ENCODE results near the gene SEMA3F.

DNA sequence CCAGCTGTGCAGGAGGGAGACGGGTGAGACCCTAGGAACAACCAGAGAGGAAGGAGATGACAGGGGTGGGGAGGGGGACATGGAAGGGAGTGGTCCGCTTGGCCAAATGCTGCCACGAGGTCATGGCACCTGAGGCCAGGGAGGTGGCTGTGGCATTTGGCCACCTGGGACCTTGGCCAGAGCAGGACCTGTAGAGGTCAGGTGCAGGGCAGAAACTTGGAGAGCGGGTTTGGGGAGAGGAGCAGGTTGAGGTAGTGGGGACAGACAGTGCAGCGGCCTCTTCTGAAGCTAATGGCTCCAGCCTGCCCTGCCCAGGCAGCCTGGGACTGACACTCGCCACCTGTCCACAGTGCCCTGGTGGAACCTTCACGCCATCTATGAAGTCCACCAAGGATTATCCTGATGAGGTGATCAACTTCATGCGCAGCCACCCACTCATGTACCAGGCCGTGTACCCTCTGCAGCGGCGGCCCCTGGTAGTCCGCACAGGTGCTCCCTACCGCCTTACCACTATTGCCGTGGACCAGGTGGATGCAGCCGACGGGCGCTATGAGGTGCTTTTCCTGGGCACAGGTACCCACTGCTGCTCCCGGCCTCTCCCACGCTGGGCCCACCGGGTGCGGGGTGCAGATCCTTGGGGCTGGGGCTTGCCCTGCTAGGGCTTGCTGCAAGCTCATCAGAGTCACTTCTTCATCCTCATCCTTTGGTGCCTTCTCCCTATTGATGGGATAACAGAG, 29.3 kb downstream of the SEMA3F start:
- TF ChIP-seq, protein P1, sequence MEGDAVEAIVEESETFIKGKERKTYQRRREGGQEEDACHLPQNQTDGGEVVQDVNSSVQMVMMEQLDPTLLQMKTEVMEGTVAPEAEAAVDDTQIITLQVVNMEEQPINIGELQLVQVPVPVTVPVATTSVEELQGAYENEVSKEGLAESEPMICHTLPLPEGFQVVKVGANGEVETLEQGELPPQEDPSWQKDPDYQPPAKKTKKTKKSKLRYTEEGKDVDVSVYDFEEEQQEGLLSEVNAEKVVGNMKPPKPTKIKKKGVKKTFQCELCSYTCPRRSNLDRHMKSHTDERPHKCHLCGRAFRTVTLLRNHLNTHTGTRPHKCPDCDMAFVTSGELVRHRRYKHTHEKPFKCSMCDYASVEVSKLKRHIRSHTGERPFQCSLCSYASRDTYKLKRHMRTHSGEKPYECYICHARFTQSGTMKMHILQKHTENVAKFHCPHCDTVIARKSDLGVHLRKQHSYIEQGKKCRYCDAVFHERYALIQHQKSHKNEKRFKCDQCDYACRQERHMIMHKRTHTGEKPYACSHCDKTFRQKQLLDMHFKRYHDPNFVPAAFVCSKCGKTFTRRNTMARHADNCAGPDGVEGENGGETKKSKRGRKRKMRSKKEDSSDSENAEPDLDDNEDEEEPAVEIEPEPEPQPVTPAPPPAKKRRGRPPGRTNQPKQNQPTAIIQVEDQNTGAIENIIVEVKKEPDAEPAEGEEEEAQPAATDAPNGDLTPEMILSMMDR (IDR thresholded peaks at IDR 0.05; ENCODE audit: poor library complexity): no peak
- no peak for TF ChIP-seq EZH2 (IDR thresholded peaks at IDR 0.05; ENCODE audit: borderline replicate concordance)
